HepG2 (cell line): Measurements from ENCODE around the gene SCN4B. TPM values are rescaled to one million over a fixed set of nuclear protein-coding genes. Genes with fewer than 3 reads are reported as not detected.

Experiments used
- AGO2 ChIP-seq: fragments of 200-400 bp; formaldehyde crosslinking; optimal IDR thresholded peaks from 2 replicates; pipeline ENCODE3; 2017; ENCODE audit warnings: mild to moderate bottlenecking, low read depth, low read length, moderate library complexity
- CCDC6 ChIP-seq: sonication (generic); formaldehyde crosslinking; IDR thresholded peaks from 2 replicates; pipeline ENCODE4 v1.8.1; 2022; ENCODE audit warnings: mild to moderate bottlenecking, missing genetic modification reagents, moderate library complexity
- CHD2 ChIP-seq: IDR thresholded peaks from 2 replicates; pipeline ENCODE4 v1.6.1; 2011; ENCODE audit warnings: low read depth, low read length, improper control_type of control experiment
- FLYWCH1 ChIP-seq: sonication (generic); formaldehyde crosslinking; IDR thresholded peaks from 2 replicates; pipeline ENCODE4 v1.8.1; 2023; ENCODE audit warnings: mild to moderate bottlenecking, missing genetic modification reagents
- FOXA1 ChIP-seq, 2 experiments: fragments of 450-650 bp in 1 of 2; sonication (generic) in 1 of 2; formaldehyde crosslinking in 1 of 2; IDR thresholded peaks; 2 replicates each; pipeline versions ENCODE4 v1.4.0 to v1.6.1; 2016 to 2020; ENCODE audit warnings: missing genetic modification reagents in 1 of 2
- GTF3A ChIP-seq: sonication (generic); formaldehyde crosslinking; conservative IDR thresholded peaks from 2 replicates; pipeline ENCODE4 v1.4.0; 2020; ENCODE audit warnings: mild to moderate bottlenecking, missing genetic modification reagents
- HIC2 ChIP-seq: sonication (generic); formaldehyde crosslinking; IDR thresholded peaks from 2 replicates; pipeline ENCODE4 v1.9.0; 2022; ENCODE audit warnings: low read depth, missing genetic modification reagents
- MED8 ChIP-seq: sonication (generic); formaldehyde crosslinking; IDR thresholded peaks from 2 replicates; pipeline ENCODE4 v1.8.1; 2023; ENCODE audit warnings: mild to moderate bottlenecking, missing genetic modification reagents; ENCODE audit not compliant: insufficient replicate concordance
- PHF21A ChIP-seq: sonication (generic); formaldehyde crosslinking; IDR thresholded peaks from 2 replicates; pipeline ENCODE4 v1.5.0; 2020; ENCODE audit warnings: mild to moderate bottlenecking, missing genetic modification reagents
- RFX5 ChIP-seq: IDR thresholded peaks from 2 replicates; pipeline ENCODE4 v1.6.1; 2011; ENCODE audit warnings: low read depth, low read length, improper control_type of control experiment
- SOX5 ChIP-seq: IDR thresholded peaks from 2 replicates; pipeline ENCODE4 v1.6.1; 2016; ENCODE audit warnings: borderline replicate concordance
- TRAFD1 ChIP-seq: sonication (generic); formaldehyde crosslinking; IDR thresholded peaks from 2 replicates; pipeline ENCODE4 v1.5.1; 2020; ENCODE audit warnings: missing genetic modification reagents, mild to moderate bottlenecking, borderline replicate concordance
- ZFP37 ChIP-seq: sonication (generic); formaldehyde crosslinking; IDR thresholded peaks from 2 replicates; pipeline ENCODE4 v1.4.0; 2020; ENCODE audit warnings: missing genetic modification reagents, borderline replicate concordance
- ZFY ChIP-seq: sonication (generic); formaldehyde crosslinking; IDR thresholded peaks from 2 replicates; pipeline ENCODE4 v1.4.0; 2020; ENCODE audit warnings: missing genetic modification reagents
- ZIK1 ChIP-seq: sonication (generic); formaldehyde crosslinking; IDR thresholded peaks from 2 replicates; pipeline ENCODE4 v1.5.0; 2020; ENCODE audit warnings: mild to moderate bottlenecking, low read depth, missing genetic modification reagents, borderline replicate concordance
- ZNF121 ChIP-seq: sonication (generic); formaldehyde crosslinking; IDR thresholded peaks from 2 replicates; pipeline ENCODE4 v1.5.0; 2020; ENCODE audit warnings: mild to moderate bottlenecking, missing genetic modification reagents
- ZNF282 ChIP-seq: fragments of 450-650 bp; IDR thresholded peaks from 2 replicates; pipeline ENCODE4 v1.6.1; 2018; ENCODE audit not compliant: partially characterized antibody
- ZNF343 ChIP-seq: sonication (generic); formaldehyde crosslinking; IDR thresholded peaks from 2 replicates; pipeline ENCODE4 v1.4.0; 2020; ENCODE audit warnings: mild to moderate bottlenecking, missing genetic modification reagents
- polyA plus RNA-seq, 8 experiments: library from polyadenylated mRNA; depleted of rRNA in 3 of 8; stranded (reverse) in 7 of 8; unstranded in 1 of 8; fragments of >200 nt; fragmentation: Illumina TruSeq in 4 of 8; extraction: Trizol in 4 of 8; gene quantifications; 2 replicates each; pipeline versions ENCODE4 v1.2.1 to v1.2.3, GENCODE V29; 2011 to 2016; ENCODE audit warnings: low read depth in 4 of 8, missing spikeins in 1 of 8, mixed read lengths in 1 of 8; ENCODE audit not compliant: insufficient read depth in 1 of 8
- total RNA-seq, 5 experiments: library from RNA; depleted of rRNA; stranded (reverse); fragments of >200 nt; fragmentation: Illumina TruSeq; extraction: Trizol; gene quantifications; 2 replicates each; pipeline ENCODE4 v1.2.3, GENCODE V29; 2016; ENCODE audit warnings: low read depth in 1 of 5
- TF ChIP-seq, protein P1 (sequence below): sonication (generic); formaldehyde crosslinking; IDR thresholded peaks from 2 replicates; pipeline ENCODE4 v1.5.0; 2020; ENCODE audit warnings: missing genetic modification reagents
- TF ChIP-seq, protein P2 (sequence below): sonication (generic); formaldehyde crosslinking; IDR thresholded peaks from 2 replicates; pipeline ENCODE4 v1.8.1; 2023; ENCODE audit warnings: mild to moderate bottlenecking, missing genetic modification reagents
- TF ChIP-seq, protein P3 (sequence below): sonication (generic); formaldehyde crosslinking; IDR thresholded peaks from 2 replicates; pipeline ENCODE4 v1.8.1; 2023; ENCODE audit warnings: mild to moderate bottlenecking, moderate library complexity, missing genetic modification reagents
- TF ChIP-seq, protein P4 (sequence below): sonication (generic); formaldehyde crosslinking; IDR thresholded peaks from 2 replicates; pipeline ENCODE4 v1.5.0; 2020; ENCODE audit warnings: missing genetic modification reagents

SCN4B gene
- total and polyA plus RNA-seq, 2 of the 13 experiments (the other 11 are each of a cell fraction or from before 2014, with no cell fraction given): 0.04 to 0.29 TPM

DNA sequence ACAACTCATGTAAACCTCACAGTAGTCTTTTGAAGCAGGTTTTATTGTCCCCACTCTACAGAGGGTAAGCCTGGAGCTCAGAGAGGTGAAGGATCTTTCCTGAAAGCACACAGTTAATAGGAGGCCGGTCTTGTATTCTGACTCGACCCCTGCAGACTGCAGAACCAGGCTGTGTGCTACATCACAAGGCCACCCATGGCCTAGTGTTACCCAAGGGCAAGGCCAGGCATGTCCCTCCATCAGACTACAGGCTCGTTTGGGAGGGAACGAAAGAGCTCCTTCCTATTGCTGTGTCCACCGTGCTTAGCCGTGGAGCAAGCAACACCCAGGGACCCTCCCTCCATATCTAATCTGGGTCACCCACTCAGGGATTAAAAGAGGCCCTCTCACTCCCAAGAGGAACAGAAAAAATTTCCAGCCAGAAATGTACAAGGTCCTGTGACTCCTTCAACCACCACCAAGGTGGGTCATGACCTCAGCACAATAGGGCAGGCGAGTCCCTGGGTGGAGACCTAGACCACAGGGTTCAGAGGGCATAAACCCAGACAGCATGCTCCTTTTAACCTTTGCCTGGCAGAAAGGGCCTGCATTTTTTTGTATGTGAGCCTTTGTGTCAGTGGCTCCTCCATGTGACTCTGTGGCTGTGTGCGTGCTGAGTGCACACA is 59.6 kb downstream of the SCN4B start (continued):
- TF ChIP-seq ZFY (CRISPR knock-in tag): peak; percentile 45; the same call in 1 of the 2 replicates
- TF ChIP-seq, protein P1, sequence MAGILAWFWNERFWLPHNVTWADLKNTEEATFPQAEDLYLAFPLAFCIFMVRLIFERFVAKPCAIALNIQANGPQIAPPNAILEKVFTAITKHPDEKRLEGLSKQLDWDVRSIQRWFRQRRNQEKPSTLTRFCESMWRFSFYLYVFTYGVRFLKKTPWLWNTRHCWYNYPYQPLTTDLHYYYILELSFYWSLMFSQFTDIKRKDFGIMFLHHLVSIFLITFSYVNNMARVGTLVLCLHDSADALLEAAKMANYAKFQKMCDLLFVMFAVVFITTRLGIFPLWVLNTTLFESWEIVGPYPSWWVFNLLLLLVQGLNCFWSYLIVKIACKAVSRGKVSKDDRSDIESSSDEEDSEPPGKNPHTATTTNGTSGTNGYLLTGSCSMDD (CRISPR knock-in tag): no peak
- no peak for TF ChIP-seq TRAFD1
- no peak for TF ChIP-seq ZFP37 (CRISPR knock-in tag)
- no peak for TF ChIP-seq HIC2 (CRISPR knock-in tag)
- no peak for TF ChIP-seq CCDC6 (CRISPR knock-in tag)
- TF ChIP-seq, protein P2, sequence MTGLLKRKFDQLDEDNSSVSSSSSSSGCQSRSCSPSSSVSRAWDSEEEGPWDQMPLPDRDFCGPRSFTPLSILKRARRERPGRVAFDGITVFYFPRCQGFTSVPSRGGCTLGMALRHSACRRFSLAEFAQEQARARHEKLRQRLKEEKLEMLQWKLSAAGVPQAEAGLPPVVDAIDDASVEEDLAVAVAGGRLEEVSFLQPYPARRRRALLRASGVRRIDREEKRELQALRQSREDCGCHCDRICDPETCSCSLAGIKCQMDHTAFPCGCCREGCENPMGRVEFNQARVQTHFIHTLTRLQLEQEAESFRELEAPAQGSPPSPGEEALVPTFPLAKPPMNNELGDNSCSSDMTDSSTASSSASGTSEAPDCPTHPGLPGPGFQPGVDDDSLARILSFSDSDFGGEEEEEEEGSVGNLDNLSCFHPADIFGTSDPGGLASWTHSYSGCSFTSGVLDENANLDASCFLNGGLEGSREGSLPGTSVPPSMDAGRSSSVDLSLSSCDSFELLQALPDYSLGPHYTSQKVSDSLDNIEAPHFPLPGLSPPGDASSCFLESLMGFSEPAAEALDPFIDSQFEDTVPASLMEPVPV (CRISPR knock-in tag): no peak
- no peak for TF ChIP-seq ZNF343 (CRISPR knock-in tag)
- TF ChIP-seq AGO2: no peak
- no peak for TF ChIP-seq FOXA1 (IDR thresholded peaks at IDR 0.05)
- no peak for TF ChIP-seq FOXA1 (CRISPR knock-in tag; IDR thresholded peaks at IDR 0.05)
- TF ChIP-seq ZNF121: no peak
- TF ChIP-seq FLYWCH1 (CRISPR knock-in tag): no peak
- TF ChIP-seq ZIK1 (CRISPR knock-in tag): no peak
- peak; percentile 73 for TF ChIP-seq SOX5
- TF ChIP-seq PHF21A: peak; percentile 18; the same call in 1 of the 2 replicates
- no peak for TF ChIP-seq ZNF282
- TF ChIP-seq GTF3A (CRISPR knock-in tag): no peak
- TF ChIP-seq CHD2: no peak
- TF ChIP-seq, protein P3, sequence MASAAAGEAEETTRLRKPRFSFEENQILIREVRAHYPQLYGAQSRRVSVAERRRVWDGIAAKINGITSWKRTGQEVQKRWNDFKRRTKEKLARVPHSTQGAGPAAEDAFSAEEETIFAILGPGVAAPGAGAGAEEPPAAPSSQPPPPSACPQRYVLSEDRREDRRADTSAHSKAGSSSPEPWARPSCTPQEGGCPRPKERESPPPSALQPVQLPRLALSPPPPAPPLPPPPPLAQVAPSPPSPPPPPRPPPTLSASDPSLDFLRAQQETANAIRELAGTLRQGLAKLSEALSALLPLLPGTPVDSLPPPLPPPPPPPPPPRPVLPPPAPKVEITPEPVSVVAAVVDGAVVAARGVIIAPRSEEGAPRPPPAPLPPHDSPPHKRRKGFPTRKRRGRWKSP (CRISPR knock-in tag): no peak
- TF ChIP-seq RFX5: no peak
- TF ChIP-seq, protein P4, sequence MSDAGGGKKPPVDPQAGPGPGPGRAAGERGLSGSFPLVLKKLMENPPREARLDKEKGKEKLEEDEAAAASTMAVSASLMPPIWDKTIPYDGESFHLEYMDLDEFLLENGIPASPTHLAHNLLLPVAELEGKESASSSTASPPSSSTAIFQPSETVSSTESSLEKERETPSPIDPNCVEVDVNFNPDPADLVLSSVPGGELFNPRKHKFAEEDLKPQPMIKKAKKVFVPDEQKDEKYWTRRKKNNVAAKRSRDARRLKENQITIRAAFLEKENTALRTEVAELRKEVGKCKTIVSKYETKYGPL: no peak
- no peak for TF ChIP-seq MED8 (CRISPR knock-in tag)
